Measurements from ENCODE around the gene MOBP.

Gene MOBP

DNA sequence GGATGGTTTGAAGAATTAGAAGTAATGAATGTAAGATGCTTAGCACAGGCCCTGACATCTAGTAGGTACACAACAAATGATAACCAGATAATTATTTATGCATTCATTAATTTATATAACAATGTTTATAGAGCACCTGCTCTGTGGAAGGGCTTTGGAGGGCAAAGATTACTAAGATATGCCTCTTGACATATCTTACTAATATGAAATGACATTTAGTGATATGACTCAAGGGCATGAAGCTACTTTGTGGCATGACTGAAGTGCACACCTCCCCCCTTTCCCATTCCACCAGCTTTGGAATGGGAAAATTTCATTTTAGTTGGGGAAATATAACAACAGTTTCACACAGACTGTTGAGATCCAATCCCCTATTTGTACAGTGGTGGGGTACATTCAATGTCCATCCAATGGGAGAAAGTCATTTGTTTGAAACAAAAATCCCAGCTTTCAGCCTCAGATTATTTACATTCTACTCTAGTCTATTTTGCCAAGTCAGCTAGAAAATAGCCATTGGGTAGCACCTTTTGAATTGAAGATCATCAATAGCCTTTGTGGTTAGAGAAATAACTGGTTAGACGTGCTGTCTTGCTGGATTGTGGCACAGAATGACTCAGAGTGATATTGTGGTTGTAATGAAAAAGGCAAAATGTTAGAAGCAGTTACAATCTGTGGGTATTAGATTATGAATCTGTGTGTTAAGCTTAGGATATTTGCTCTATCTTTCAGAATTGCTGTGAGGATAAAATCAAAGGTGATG, 72.9 kb downstream of the MOBP start:
- TF ChIP-seq, protein P1, sequence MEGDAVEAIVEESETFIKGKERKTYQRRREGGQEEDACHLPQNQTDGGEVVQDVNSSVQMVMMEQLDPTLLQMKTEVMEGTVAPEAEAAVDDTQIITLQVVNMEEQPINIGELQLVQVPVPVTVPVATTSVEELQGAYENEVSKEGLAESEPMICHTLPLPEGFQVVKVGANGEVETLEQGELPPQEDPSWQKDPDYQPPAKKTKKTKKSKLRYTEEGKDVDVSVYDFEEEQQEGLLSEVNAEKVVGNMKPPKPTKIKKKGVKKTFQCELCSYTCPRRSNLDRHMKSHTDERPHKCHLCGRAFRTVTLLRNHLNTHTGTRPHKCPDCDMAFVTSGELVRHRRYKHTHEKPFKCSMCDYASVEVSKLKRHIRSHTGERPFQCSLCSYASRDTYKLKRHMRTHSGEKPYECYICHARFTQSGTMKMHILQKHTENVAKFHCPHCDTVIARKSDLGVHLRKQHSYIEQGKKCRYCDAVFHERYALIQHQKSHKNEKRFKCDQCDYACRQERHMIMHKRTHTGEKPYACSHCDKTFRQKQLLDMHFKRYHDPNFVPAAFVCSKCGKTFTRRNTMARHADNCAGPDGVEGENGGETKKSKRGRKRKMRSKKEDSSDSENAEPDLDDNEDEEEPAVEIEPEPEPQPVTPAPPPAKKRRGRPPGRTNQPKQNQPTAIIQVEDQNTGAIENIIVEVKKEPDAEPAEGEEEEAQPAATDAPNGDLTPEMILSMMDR (IDR thresholded peaks at IDR 0.05; ENCODE audit: low read depth, low read length) = no peak
- TF ChIP-seq, protein P2, sequence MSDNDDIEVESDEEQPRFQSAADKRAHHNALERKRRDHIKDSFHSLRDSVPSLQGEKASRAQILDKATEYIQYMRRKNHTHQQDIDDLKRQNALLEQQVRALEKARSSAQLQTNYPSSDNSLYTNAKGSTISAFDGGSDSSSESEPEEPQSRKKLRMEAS (IDR thresholded peaks at IDR 0.05; ENCODE audit: low read depth, low read length) = no peak
- TF ChIP-seq POLR2A (IDR thresholded peaks at IDR 0.05; ENCODE audit: extremely low read depth, insufficient read length) (no peak), MYC (IDR thresholded peaks at IDR 0.05; ENCODE audit: low read depth, low read length) (no peak)
- no peak for DNase-seq (ENCODE audit: low read depth)
- no peak overlapping the region for H3K4me3 ChIP-seq (ENCODE audit: low read depth, low read length)

DNA sequence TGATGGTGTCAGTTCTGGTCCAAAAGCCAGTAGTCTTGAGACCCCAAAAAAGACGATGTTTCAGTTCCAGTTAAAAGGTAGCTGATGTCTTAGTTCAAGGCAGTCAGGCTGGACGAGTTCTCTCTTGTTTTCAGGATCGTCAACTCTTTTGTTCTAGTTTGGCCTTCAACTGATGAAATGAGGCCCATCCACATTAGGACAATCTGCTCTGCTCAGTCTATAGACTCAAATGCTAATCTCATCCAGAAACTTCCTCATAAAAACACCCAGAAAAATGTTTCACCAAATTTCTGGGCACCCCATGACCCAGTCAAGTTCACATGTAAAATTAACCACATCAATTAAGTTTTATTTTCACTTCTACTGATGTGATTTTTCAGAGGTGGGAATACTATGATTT, 74.0 kb downstream of the MOBP start:
- TF ChIP-seq, protein P2 (IDR thresholded peaks at IDR 0.05; ENCODE audit: low read depth, low read length) = no peak
- TF ChIP-seq MYC (IDR thresholded peaks at IDR 0.05; ENCODE audit: low read depth, low read length) (no peak), POLR2A (IDR thresholded peaks at IDR 0.05; ENCODE audit: extremely low read depth, insufficient read length) (no peak)
- TF ChIP-seq, protein P1 (IDR thresholded peaks at IDR 0.05; ENCODE audit: low read depth, low read length) = no peak
- no peak for DNase-seq (ENCODE audit: low read depth)
- H3K4me3 ChIP-seq (ENCODE audit: low read depth, low read length) = no peak overlapping the region

DNA sequence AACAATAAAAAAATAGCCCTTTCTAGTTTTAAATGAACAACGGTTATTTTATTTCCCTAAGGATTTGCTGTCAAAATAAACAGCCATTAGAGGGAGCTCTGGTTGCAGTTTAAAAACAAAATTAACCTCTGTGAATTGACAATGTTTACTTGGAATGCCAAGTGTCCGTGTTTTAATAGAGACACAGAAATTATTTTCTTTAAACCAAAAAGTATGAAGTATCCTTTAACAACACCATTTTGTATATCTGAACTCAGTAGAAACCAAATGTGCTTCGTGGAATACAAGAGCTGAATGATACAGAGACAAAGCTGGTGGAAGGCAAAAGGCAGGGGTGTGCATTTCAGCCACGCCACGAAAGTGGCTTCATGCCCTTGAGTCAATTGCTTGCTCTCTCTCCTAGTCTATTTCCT, 74.4 kb downstream of the MOBP start:
- H3K4me3 ChIP-seq (ENCODE audit: low read depth, low read length) = no peak overlapping the region
- TF ChIP-seq, protein P1 (IDR thresholded peaks at IDR 0.05; ENCODE audit: low read depth, low read length) = peak; percentile 30
- TF ChIP-seq, protein P2 (IDR thresholded peaks at IDR 0.05; ENCODE audit: low read depth, low read length) = no peak
- TF ChIP-seq MYC (IDR thresholded peaks at IDR 0.05; ENCODE audit: low read depth, low read length) (no peak), POLR2A (IDR thresholded peaks at IDR 0.05; ENCODE audit: extremely low read depth, insufficient read length) (no peak)
- peak; percentile 29 for DNase-seq (ENCODE audit: low read depth)

DNA sequence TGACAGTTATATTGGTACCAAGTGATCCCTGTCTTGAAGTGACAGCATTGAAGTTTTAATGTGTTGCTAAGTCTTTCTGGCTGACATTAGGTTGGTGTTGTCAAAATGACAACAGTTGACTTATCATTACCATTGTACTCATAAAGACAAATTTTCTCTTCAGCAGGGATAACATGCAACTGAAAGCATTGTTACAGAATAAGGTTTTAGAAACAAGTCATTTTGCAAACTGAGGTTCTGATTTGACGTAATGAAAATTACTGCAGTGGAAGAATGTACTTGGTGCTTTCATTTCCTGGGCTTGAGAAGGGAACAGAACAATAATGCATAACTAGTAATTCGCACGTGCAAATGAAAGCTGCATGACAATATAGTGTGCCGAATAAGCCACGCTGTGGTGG, 75.1 kb downstream of the MOBP start:
- H3K4me3 ChIP-seq (ENCODE audit: low read depth, low read length) = no peak overlapping the region
- TF ChIP-seq POLR2A (IDR thresholded peaks at IDR 0.05; ENCODE audit: extremely low read depth, insufficient read length) = no peak
- TF ChIP-seq, protein P1 (IDR thresholded peaks at IDR 0.05; ENCODE audit: low read depth, low read length) = no peak
- TF ChIP-seq MYC (IDR thresholded peaks at IDR 0.05; ENCODE audit: low read depth, low read length) = no peak
- TF ChIP-seq, protein P2 (IDR thresholded peaks at IDR 0.05; ENCODE audit: low read depth, low read length) = no peak
- no peak for DNase-seq (ENCODE audit: low read depth)

DNA sequence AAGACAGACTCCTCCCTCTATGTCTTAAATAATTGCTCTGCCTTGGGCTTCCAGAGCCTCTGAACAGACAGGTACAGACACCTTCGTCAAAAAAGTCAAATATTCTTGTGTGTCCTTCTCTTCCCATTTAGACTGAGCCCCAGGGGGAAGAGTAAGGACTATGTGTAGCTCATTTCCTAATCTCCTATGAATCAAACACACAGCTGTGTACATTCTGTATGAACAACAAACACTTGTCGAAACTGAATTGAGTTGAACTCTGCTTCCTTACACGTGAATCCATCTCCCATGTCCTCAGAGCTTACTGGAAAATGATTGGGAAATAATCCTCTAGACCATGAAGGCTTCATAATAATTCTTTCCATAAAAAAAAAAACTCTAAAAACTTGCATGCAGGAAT, 80.8 kb downstream of the MOBP start:
- DNase-seq (ENCODE audit: low read depth) = no peak
- H3K4me3 ChIP-seq (ENCODE audit: low read depth, low read length) = no peak overlapping the region
- TF ChIP-seq, protein P2 (IDR thresholded peaks at IDR 0.05; ENCODE audit: low read depth, low read length) = no peak
- TF ChIP-seq, protein P1 (IDR thresholded peaks at IDR 0.05; ENCODE audit: low read depth, low read length) = no peak
- no peak for TF ChIP-seq POLR2A (IDR thresholded peaks at IDR 0.05; ENCODE audit: extremely low read depth, insufficient read length)
- TF ChIP-seq MYC (IDR thresholded peaks at IDR 0.05; ENCODE audit: low read depth, low read length) = no peak

All from NB4 (cell line).